ENCODE measurements around the gene MYL5.
"Not testable (repeated sequence)": the region's sequence is repeated elsewhere in the genome, so short reads cannot be mapped to it uniquely, and the experiment has no call there.

The MYL5 gene

GRCh38 chr4:635851-636627, 38.3 kb upstream of the MYL5 start:
- DNase-seq = no peak

GRCh38 chr4:636628-637159, 37.6 kb upstream of the MYL5 start:
- no peak for DNase-seq

GRCh38 chr4:637536-638280, 36.6 kb upstream of the MYL5 start:
- DNase-seq = peak in 5 of 56 donors; percentile 19 to 59 (median 40)

GRCh38 chr4:642366-642765, 32.0 kb upstream of the MYL5 start:
- not testable (repeated sequence) for DNase-seq

- peak in 3 of 56 donors; percentile 20 to 76 (median 71) for DNase-seq
Measured at GRCh38 chr4:646460-646859, 27.9 kb upstream of the MYL5 start.

GRCh38 chr4:647481-647880, 26.9 kb upstream of the MYL5 start:
- DNase-seq = no peak

- DNase-seq = no peak
Measured at GRCh38 chr4:648579-649292, 25.6 kb upstream of the MYL5 start.

GRCh38 chr4:649293-649625, 25.1 kb upstream of the MYL5 start:
- no peak for DNase-seq

- DNase-seq = no peak
Measured at GRCh38 chr4:649751-650310, 24.5 kb upstream of the MYL5 start.

- DNase-seq = no peak
Measured at GRCh38 chr4:650461-650860, 23.9 kb upstream of the MYL5 start.

GRCh38 chr4:650951-651883, 23.1 kb upstream of the MYL5 start:
- DNase-seq = peak in 47 of 56 donors; percentile 24 to 89 (median 77)

GRCh38 chr4:651884-652642, 22.3 kb upstream of the MYL5 start:
- peak in 8 of 56 donors; percentile 47 to 82 (median 62) for DNase-seq

GRCh38 chr4:653080-653821, 21.1 kb upstream of the MYL5 start:
- DNase-seq = peak in 16 of 56 donors; percentile 14 to 55 (median 38)

- DNase-seq = no peak
Measured at GRCh38 chr4:653831-654502, 20.4 kb upstream of the MYL5 start.

- DNase-seq = no peak
Measured at GRCh38 chr4:654503-654845, 19.9 kb upstream of the MYL5 start.

GRCh38 chr4:654871-655463, 19.4 kb upstream of the MYL5 start:
- DNase-seq = peak in 32 of 56 donors; percentile 25 to 79 (median 54)

GRCh38 chr4:655464-656151, 18.7 kb upstream of the MYL5 start:
- DNase-seq = peak in 9 of 56 donors; percentile 18 to 52 (median 42)
